ENCODE measurements around the gene PTBP2.

Gene PTBP2

GRCh38 chr1:96708482-96708881 is 13.1 kb upstream of the PTBP2 start:
- no peaks in the 10 kb centered on the region for H3K9me2 ChIP-seq (replicated peaks; ENCODE audit: insufficient read depth, low read length)
- no peak overlapping the region for H3K9ac ChIP-seq (ENCODE audit: low read length)
- no peak overlapping the region for H3K4me2 ChIP-seq (ENCODE audit: low read depth, low read length, poor library complexity, severe bottlenecking)
- no peaks in the 10 kb centered on the region for H3K27me3 ChIP-seq (ENCODE audit: low read length)
- H3K27ac ChIP-seq (ENCODE audit: low read depth, low read length), result no peak overlapping the region
- no peak overlapping the region for H3K4me3 ChIP-seq (ENCODE audit: insufficient read depth, low read length, poor library complexity, severe bottlenecking)
- no peaks in the 10 kb centered on the region for H3K36me3 ChIP-seq (ENCODE audit: low read length)
- TF ChIP-seq EZH2phosphoT487 (conservative IDR thresholded peaks at IDR 0.05; ENCODE audit: low read length), result no peak
- TF ChIP-seq CTCF (IDR thresholded peaks at IDR 0.05; ENCODE audit: insufficient read depth, low read length, poor library complexity, severe bottlenecking), result no peak
- H3K9me3 ChIP-seq (ENCODE audit: insufficient read depth, low read length), result no peaks in the 10 kb centered on the region
- H2AFZ ChIP-seq (ENCODE audit: low read depth, low read length, severe bottlenecking), result no peak overlapping the region
- H3F3A ChIP-seq (ENCODE audit: insufficient read depth), result no peaks in the 10 kb centered on the region
- H4K20me1 ChIP-seq (ENCODE audit: low read depth, low read length), result no peaks in the 10 kb centered on the region
- no peaks in the 10 kb centered on the region for H3K79me2 ChIP-seq (ENCODE audit: insufficient read depth, low read length)

GRCh38 chr1:96710708-96711477 is 10.7 kb upstream of the PTBP2 start:
- Histone ChIP-seq H3K9me3 (ENCODE audit: insufficient read depth, low read length) (no peaks in the 10 kb centered on the region), H3K79me2 (ENCODE audit: insufficient read depth, low read length) (no peaks in the 10 kb centered on the region), H3K4me2 (ENCODE audit: low read depth, low read length, poor library complexity, severe bottlenecking) (no peak overlapping the region), H4K20me1 (ENCODE audit: low read depth, low read length) (no peaks in the 10 kb centered on the region), H2AFZ (ENCODE audit: low read depth, low read length, severe bottlenecking) (no peak overlapping the region), H3K36me3 (ENCODE audit: low read length) (no peaks in the 10 kb centered on the region), H3K9ac (ENCODE audit: low read length) (no peak overlapping the region), H3F3A (ENCODE audit: insufficient read depth) (no peaks in the 10 kb centered on the region), H3K4me3 (ENCODE audit: insufficient read depth, low read length, poor library complexity, severe bottlenecking) (no peak overlapping the region), H3K27ac (ENCODE audit: low read depth, low read length) (no peak overlapping the region), H3K27me3 (ENCODE audit: low read length) (no peaks in the 10 kb centered on the region), H3K9me2 (replicated peaks; ENCODE audit: insufficient read depth, low read length) (no peaks in the 10 kb centered on the region)
- TF ChIP-seq CTCF (IDR thresholded peaks at IDR 0.05; ENCODE audit: insufficient read depth, low read length, poor library complexity, severe bottlenecking) (no peak), EZH2phosphoT487 (conservative IDR thresholded peaks at IDR 0.05; ENCODE audit: low read length) (no peak)

- no peaks in the 10 kb centered on the region for H3F3A ChIP-seq (ENCODE audit: insufficient read depth)
- no peaks in the 10 kb centered on the region for H3K9me3 ChIP-seq (ENCODE audit: insufficient read depth, low read length)
- no peak overlapping the region for H3K4me2 ChIP-seq (ENCODE audit: low read depth, low read length, poor library complexity, severe bottlenecking)
- H3K9ac ChIP-seq (ENCODE audit: low read length), result no peak overlapping the region
- no peak overlapping the region for H2AFZ ChIP-seq (ENCODE audit: low read depth, low read length, severe bottlenecking)
- H4K20me1 ChIP-seq (ENCODE audit: low read depth, low read length), result no peaks in the 10 kb centered on the region
- H3K79me2 ChIP-seq (ENCODE audit: insufficient read depth, low read length), result no peaks in the 10 kb centered on the region
- H3K4me3 ChIP-seq (ENCODE audit: insufficient read depth, low read length, poor library complexity, severe bottlenecking), result no peak overlapping the region
- no peaks in the 10 kb centered on the region for H3K27me3 ChIP-seq (ENCODE audit: low read length)
- H3K36me3 ChIP-seq (ENCODE audit: low read length), result no peaks in the 10 kb centered on the region
- TF ChIP-seq EZH2phosphoT487 (conservative IDR thresholded peaks at IDR 0.05; ENCODE audit: low read length), result no peak
- no peaks in the 10 kb centered on the region for H3K9me2 ChIP-seq (replicated peaks; ENCODE audit: insufficient read depth, low read length)
- H3K27ac ChIP-seq (ENCODE audit: low read depth, low read length), result no peak overlapping the region
These were observed 7.9 kb upstream of the PTBP2 start for GRCh38 chr1:96713649-96714048.

- Histone ChIP-seq H3F3A (ENCODE audit: insufficient read depth) (no peaks in the 10 kb centered on the region), H4K20me1 (ENCODE audit: low read depth, low read length) (no peaks in the 10 kb centered on the region), H3K36me3 (ENCODE audit: low read length) (no peaks in the 10 kb centered on the region), H3K9me3 (ENCODE audit: insufficient read depth, low read length) (no peaks in the 10 kb centered on the region), H3K9me2 (replicated peaks; ENCODE audit: insufficient read depth, low read length) (no peaks in the 10 kb centered on the region), H3K4me2 (ENCODE audit: low read depth, low read length, poor library complexity, severe bottlenecking) (no peak overlapping the region), H3K79me2 (ENCODE audit: insufficient read depth, low read length) (no peaks in the 10 kb centered on the region), H3K27me3 (ENCODE audit: low read length) (no peaks in the 10 kb centered on the region), H3K9ac (ENCODE audit: low read length) (no peak overlapping the region), H3K27ac (ENCODE audit: low read depth, low read length) (no peak overlapping the region), H2AFZ (ENCODE audit: low read depth, low read length, severe bottlenecking) (no peak overlapping the region), H3K4me3 (ENCODE audit: insufficient read depth, low read length, poor library complexity, severe bottlenecking) (no peak overlapping the region)
- TF ChIP-seq CTCF (IDR thresholded peaks at IDR 0.05; ENCODE audit: insufficient read depth, low read length, poor library complexity, severe bottlenecking), result no peak
- TF ChIP-seq EZH2phosphoT487 (conservative IDR thresholded peaks at IDR 0.05; ENCODE audit: low read length), result no peak
These were observed 6.7 kb upstream of the PTBP2 start for GRCh38 chr1:96714881-96715280.
